WTC11 (cell line): Measurements from ENCODE around the gene MLST8.

Experiments
- CREM ChIP-seq: sonication (generic); formaldehyde crosslinking; IDR thresholded peaks from 2 replicates; pipeline ENCODE4 v1.8.1; 2022; ENCODE audit warnings: mild to moderate bottlenecking, missing genetic modification reagents, moderate library complexity
- GABPB1 ChIP-seq: sonication (generic); formaldehyde crosslinking; IDR thresholded peaks from 2 replicates; pipeline ENCODE4 v1.8.1; 2023; ENCODE audit warnings: mild to moderate bottlenecking, missing genetic modification reagents
- GRHL2 ChIP-seq: fragments of 250-450 bp; sonication (Bioruptor Pico); IDR thresholded peaks from 2 replicates; pipeline ENCODE4 v1.8.0; 2022; ENCODE audit warnings: mild to moderate bottlenecking, moderate library complexity; ENCODE audit not compliant: insufficient replicate concordance, severe bottlenecking
- RELA ChIP-seq: sonication (generic); formaldehyde crosslinking; IDR thresholded peaks from 2 replicates; pipeline ENCODE4 v1.8.1; 2022; ENCODE audit warnings: missing genetic modification reagents, mild to moderate bottlenecking, borderline replicate concordance
- SMAD3 ChIP-seq: sonication (generic); formaldehyde crosslinking; IDR thresholded peaks from 2 replicates; pipeline ENCODE4 v1.8.0; 2022; ENCODE audit warnings: missing genetic modification reagents, mild to moderate bottlenecking, borderline replicate concordance
- TCF7 ChIP-seq: sonication (generic); formaldehyde crosslinking; IDR thresholded peaks from 2 replicates; pipeline ENCODE4 v1.8.0; 2022; ENCODE audit warnings: mild to moderate bottlenecking, low read depth, missing genetic modification reagents, moderate library complexity
- TEAD4 ChIP-seq: sonication (generic); formaldehyde crosslinking; IDR thresholded peaks from 2 replicates; pipeline ENCODE4 v1.8.0; 2022; ENCODE audit warnings: mild to moderate bottlenecking, missing genetic modification reagents
- ZNF317 ChIP-seq: sonication (generic); formaldehyde crosslinking; IDR thresholded peaks from 2 replicates; pipeline ENCODE4 v1.8.1; 2023; ENCODE audit warnings: low read depth, mild to moderate bottlenecking, moderate library complexity, missing genetic modification reagents, borderline replicate concordance
- TF ChIP-seq, protein P1 (sequence below): sonication (generic); formaldehyde crosslinking; IDR thresholded peaks from 2 replicates; pipeline ENCODE4 v1.8.1; 2023; ENCODE audit warnings: mild to moderate bottlenecking, missing genetic modification reagents, borderline replicate concordance
- TF ChIP-seq, protein P2 (sequence below): fragments of 200-600 bp; IDR thresholded peaks from 2 replicates; pipeline ENCODE4 v1.8.0; 2022; ENCODE audit warnings: antibody characterized with exemption
- TF ChIP-seq, protein P3 (sequence below): fragments of 250-450 bp; sonication (Bioruptor Pico); IDR thresholded peaks from 2 replicates; pipeline ENCODE4 v1.9.0; 2021; ENCODE audit warnings: mild to moderate bottlenecking
- TF ChIP-seq, protein P4 (sequence below): sonication (generic); formaldehyde crosslinking; conservative IDR thresholded peaks from 2 replicates; pipeline ENCODE4 v1.8.1; 2022; ENCODE audit warnings: mild to moderate bottlenecking, missing genetic modification reagents
- TF ChIP-seq, protein P5 (sequence below): sonication (generic); formaldehyde crosslinking; IDR thresholded peaks from 2 replicates; pipeline ENCODE4 v1.8.1; 2023; ENCODE audit warnings: mild to moderate bottlenecking, moderate library complexity, missing genetic modification reagents
- TF ChIP-seq, protein P6 (sequence below): sonication (generic); formaldehyde crosslinking; IDR thresholded peaks from 2 replicates; pipeline ENCODE4 v1.8.0; 2023; ENCODE audit warnings: mild to moderate bottlenecking, missing genetic modification reagents

DNA sequence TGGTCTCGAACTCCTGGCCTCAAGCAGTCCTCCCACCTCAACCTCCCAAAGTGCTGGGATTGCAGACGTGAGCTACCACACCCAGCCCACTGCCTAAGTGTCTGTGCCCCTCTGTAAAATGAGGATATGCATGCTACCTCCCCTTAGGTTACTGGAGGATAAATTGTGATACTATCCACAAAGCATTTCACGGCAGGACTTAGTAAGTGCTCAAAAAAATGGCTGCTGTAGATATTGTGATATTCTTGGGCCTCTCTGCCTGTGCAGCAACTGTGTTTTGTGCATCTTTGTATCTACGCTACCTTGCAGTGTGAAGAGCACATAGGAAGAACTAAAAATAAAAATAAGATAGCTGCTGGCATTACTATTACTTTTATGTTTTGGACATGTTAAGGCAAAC is 7.0 kb upstream of the MLST8 start:
- TF ChIP-seq TEAD4 (no peak), GABPB1 (no peak), SMAD3 (CRISPR knock-in tag) (no peak), ZNF317 (CRISPR knock-in tag) (no peak), TCF7 (CRISPR knock-in tag) (no peak), RELA (CRISPR knock-in tag) (no peak), GRHL2 (CRISPR knock-in tag) (no peak), CREM (CRISPR knock-in tag) (no peak)
- TF ChIP-seq, protein P1, sequence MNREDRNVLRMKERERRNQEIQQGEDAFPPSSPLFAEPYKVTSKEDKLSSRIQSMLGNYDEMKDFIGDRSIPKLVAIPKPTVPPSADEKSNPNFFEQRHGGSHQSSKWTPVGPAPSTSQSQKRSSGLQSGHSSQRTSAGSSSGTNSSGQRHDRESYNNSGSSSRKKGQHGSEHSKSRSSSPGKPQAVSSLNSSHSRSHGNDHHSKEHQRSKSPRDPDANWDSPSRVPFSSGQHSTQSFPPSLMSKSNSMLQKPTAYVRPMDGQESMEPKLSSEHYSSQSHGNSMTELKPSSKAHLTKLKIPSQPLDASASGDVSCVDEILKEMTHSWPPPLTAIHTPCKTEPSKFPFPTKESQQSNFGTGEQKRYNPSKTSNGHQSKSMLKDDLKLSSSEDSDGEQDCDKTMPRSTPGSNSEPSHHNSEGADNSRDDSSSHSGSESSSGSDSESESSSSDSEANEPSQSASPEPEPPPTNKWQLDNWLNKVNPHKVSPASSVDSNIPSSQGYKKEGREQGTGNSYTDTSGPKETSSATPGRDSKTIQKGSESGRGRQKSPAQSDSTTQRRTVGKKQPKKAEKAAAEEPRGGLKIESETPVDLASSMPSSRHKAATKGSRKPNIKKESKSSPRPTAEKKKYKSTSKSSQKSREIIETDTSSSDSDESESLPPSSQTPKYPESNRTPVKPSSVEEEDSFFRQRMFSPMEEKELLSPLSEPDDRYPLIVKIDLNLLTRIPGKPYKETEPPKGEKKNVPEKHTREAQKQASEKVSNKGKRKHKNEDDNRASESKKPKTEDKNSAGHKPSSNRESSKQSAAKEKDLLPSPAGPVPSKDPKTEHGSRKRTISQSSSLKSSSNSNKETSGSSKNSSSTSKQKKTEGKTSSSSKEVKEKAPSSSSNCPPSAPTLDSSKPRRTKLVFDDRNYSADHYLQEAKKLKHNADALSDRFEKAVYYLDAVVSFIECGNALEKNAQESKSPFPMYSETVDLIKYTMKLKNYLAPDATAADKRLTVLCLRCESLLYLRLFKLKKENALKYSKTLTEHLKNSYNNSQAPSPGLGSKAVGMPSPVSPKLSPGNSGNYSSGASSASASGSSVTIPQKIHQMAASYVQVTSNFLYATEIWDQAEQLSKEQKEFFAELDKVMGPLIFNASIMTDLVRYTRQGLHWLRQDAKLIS (CRISPR knock-in tag), result no peak
- TF ChIP-seq, protein P2, sequence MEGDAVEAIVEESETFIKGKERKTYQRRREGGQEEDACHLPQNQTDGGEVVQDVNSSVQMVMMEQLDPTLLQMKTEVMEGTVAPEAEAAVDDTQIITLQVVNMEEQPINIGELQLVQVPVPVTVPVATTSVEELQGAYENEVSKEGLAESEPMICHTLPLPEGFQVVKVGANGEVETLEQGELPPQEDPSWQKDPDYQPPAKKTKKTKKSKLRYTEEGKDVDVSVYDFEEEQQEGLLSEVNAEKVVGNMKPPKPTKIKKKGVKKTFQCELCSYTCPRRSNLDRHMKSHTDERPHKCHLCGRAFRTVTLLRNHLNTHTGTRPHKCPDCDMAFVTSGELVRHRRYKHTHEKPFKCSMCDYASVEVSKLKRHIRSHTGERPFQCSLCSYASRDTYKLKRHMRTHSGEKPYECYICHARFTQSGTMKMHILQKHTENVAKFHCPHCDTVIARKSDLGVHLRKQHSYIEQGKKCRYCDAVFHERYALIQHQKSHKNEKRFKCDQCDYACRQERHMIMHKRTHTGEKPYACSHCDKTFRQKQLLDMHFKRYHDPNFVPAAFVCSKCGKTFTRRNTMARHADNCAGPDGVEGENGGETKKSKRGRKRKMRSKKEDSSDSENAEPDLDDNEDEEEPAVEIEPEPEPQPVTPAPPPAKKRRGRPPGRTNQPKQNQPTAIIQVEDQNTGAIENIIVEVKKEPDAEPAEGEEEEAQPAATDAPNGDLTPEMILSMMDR, result no peak
- TF ChIP-seq, protein P3, sequence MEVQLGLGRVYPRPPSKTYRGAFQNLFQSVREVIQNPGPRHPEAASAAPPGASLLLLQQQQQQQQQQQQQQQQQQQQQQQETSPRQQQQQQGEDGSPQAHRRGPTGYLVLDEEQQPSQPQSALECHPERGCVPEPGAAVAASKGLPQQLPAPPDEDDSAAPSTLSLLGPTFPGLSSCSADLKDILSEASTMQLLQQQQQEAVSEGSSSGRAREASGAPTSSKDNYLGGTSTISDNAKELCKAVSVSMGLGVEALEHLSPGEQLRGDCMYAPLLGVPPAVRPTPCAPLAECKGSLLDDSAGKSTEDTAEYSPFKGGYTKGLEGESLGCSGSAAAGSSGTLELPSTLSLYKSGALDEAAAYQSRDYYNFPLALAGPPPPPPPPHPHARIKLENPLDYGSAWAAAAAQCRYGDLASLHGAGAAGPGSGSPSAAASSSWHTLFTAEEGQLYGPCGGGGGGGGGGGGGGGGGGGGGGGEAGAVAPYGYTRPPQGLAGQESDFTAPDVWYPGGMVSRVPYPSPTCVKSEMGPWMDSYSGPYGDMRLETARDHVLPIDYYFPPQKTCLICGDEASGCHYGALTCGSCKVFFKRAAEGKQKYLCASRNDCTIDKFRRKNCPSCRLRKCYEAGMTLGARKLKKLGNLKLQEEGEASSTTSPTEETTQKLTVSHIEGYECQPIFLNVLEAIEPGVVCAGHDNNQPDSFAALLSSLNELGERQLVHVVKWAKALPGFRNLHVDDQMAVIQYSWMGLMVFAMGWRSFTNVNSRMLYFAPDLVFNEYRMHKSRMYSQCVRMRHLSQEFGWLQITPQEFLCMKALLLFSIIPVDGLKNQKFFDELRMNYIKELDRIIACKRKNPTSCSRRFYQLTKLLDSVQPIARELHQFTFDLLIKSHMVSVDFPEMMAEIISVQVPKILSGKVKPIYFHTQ (CRISPR knock-in tag), result no peak
- TF ChIP-seq, protein P4, sequence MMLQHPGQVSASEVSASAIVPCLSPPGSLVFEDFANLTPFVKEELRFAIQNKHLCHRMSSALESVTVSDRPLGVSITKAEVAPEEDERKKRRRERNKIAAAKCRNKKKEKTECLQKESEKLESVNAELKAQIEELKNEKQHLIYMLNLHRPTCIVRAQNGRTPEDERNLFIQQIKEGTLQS (CRISPR knock-in tag), result no peak
- TF ChIP-seq, protein P5, sequence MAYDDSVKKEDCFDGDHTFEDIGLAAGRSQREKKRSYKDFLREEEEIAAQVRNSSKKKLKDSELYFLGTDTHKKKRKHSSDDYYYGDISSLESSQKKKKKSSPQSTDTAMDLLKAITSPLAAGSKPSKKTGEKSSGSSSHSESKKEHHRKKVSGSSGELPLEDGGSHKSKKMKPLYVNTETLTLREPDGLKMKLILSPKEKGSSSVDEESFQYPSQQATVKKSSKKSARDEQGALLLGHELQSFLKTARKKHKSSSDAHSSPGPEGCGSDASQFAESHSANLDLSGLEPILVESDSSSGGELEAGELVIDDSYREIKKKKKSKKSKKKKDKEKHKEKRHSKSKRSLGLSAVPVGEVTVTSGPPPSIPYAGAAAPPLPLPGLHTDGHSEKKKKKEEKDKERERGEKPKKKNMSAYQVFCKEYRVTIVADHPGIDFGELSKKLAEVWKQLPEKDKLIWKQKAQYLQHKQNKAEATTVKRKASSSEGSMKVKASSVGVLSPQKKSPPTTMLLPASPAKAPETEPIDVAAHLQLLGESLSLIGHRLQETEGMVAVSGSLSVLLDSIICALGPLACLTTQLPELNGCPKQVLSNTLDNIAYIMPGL (CRISPR knock-in tag), result no peak
- TF ChIP-seq, protein P6, sequence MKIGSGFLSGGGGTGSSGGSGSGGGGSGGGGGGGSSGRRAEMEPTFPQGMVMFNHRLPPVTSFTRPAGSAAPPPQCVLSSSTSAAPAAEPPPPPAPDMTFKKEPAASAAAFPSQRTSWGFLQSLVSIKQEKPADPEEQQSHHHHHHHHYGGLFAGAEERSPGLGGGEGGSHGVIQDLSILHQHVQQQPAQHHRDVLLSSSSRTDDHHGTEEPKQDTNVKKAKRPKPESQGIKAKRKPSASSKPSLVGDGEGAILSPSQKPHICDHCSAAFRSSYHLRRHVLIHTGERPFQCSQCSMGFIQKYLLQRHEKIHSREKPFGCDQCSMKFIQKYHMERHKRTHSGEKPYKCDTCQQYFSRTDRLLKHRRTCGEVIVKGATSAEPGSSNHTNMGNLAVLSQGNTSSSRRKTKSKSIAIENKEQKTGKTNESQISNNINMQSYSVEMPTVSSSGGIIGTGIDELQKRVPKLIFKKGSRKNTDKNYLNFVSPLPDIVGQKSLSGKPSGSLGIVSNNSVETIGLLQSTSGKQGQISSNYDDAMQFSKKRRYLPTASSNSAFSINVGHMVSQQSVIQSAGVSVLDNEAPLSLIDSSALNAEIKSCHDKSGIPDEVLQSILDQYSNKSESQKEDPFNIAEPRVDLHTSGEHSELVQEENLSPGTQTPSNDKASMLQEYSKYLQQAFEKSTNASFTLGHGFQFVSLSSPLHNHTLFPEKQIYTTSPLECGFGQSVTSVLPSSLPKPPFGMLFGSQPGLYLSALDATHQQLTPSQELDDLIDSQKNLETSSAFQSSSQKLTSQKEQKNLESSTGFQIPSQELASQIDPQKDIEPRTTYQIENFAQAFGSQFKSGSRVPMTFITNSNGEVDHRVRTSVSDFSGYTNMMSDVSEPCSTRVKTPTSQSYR (CRISPR knock-in tag), result no peak
